Astrocyte of the cerebellum (primary cell): Measurements from ENCODE around the gene ADGRD1.

Experiments used
- DNase-seq: peaks from one replicate; pipeline ENCODE4 v3.0.0-alpha.2; 2011; ENCODE audit warnings: low read depth
- H3K4me3 ChIP-seq: 2 replicates; pipeline ENCODE4 v1.5.1; 2011; ENCODE audit warnings: mild to moderate bottlenecking, low read depth, low read length, moderate library complexity
- CTCF ChIP-seq: IDR thresholded peaks from 2 replicates; pipeline ENCODE4 v1.5.1; 2012; ENCODE audit warnings: low read length, low read depth, moderate library complexity, mild to moderate bottlenecking; ENCODE audit errors: missing control alignments
- in situ Hi-C: cut with HindIII; loops from 2 replicates; pipeline ENCODE4 v1.10.0; 2017; ENCODE audit warnings: low sequenced_read_pairs

The ADGRD1 gene

GRCh38 chr12:131075194-131075593 lies 121.5 kb downstream of the ADGRD1 start:
- DNase-seq: no peak
- no peak for TF ChIP-seq CTCF
- no peak overlapping the region for H3K4me3 ChIP-seq
- in situ Hi-C loops: no loop called here

- no peak for TF ChIP-seq CTCF
Observed at GRCh38 chr12:131075611-131076010, 121.9 kb downstream of the ADGRD1 start.

GRCh38 chr12:131076296-131076695 lies 122.6 kb downstream of the ADGRD1 start:
- in situ Hi-C loops: no loop called here
- H3K4me3 ChIP-seq: no peak overlapping the region
- no peak for DNase-seq
- no peak for TF ChIP-seq CTCF

More at GRCh38 chr12:131075611-131076010, 121.9 kb downstream of the ADGRD1 start:
- no peak overlapping the region for H3K4me3 ChIP-seq
- in situ Hi-C loops: no loop called here
- DNase-seq: no peak

- no peak for TF ChIP-seq CTCF
- in situ Hi-C loops: no loop called here
- DNase-seq: no peak
- no peak overlapping the region for H3K4me3 ChIP-seq
Observed at GRCh38 chr12:131076791-131077747, 123.4 kb downstream of the ADGRD1 start.

- TF ChIP-seq CTCF: no peak
- no peak for DNase-seq
- H3K4me3 ChIP-seq: no peak overlapping the region
- in situ Hi-C loops: no loop called here
Observed at GRCh38 chr12:131077931-131078391, 124.3 kb downstream of the ADGRD1 start.

GRCh38 chr12:131082290-131083194 lies 128.8 kb downstream of the ADGRD1 start:
- no peak for TF ChIP-seq CTCF
- in situ Hi-C loops: no loop called here
- DNase-seq: no peak
- no peak overlapping the region for H3K4me3 ChIP-seq
